Hepatocyte (in vitro differentiated cells): ENCODE data around the gene ANO3.

ENCODE experiments used
- CTCF ChIP-seq: fragments of 200-600 bp; sonication (generic); IDR thresholded peaks from 2 replicates; pipeline ENCODE4 v1.5.1; 2016; ENCODE audit warnings: antibody characterized with exemption, mild to moderate bottlenecking; ENCODE audit not compliant: poor library complexity
- EZH2 ChIP-seq: fragments of 200-600 bp; sonication (generic); IDR thresholded peaks from 2 replicates; pipeline ENCODE4 v1.6.1; 2016; ENCODE audit warnings: antibody characterized with exemption, mild to moderate bottlenecking, borderline replicate concordance

GRCh38 chr11:26286472-26287066 lies 45.4 kb upstream of the ANO3 start:
- peak; percentile 49 for TF ChIP-seq CTCF
- no peak for TF ChIP-seq EZH2
